ENCODE measurements around the gene H2AZ2. TPM values are rescaled to one million over a fixed set of nuclear protein-coding genes. Genes with fewer than 3 reads are reported as not detected.

Gene H2AZ2
- total RNA-seq, 2 donors from 2014 or later: 46.5 to 59.9 TPM

GRCh38 chr7:44823255-44823781 is 24.6 kb downstream of the H2AZ2 start:
- no peak for TF ChIP-seq POLR2A (IDR thresholded peaks at IDR 0.05)
- TF ChIP-seq, protein P1, sequence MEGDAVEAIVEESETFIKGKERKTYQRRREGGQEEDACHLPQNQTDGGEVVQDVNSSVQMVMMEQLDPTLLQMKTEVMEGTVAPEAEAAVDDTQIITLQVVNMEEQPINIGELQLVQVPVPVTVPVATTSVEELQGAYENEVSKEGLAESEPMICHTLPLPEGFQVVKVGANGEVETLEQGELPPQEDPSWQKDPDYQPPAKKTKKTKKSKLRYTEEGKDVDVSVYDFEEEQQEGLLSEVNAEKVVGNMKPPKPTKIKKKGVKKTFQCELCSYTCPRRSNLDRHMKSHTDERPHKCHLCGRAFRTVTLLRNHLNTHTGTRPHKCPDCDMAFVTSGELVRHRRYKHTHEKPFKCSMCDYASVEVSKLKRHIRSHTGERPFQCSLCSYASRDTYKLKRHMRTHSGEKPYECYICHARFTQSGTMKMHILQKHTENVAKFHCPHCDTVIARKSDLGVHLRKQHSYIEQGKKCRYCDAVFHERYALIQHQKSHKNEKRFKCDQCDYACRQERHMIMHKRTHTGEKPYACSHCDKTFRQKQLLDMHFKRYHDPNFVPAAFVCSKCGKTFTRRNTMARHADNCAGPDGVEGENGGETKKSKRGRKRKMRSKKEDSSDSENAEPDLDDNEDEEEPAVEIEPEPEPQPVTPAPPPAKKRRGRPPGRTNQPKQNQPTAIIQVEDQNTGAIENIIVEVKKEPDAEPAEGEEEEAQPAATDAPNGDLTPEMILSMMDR (IDR thresholded peaks at IDR 0.05): no peak
- Histone ChIP-seq H3K9me3 (no peaks in the 10 kb centered on the region), H3K27me3 (no peaks in the 10 kb centered on the region), H3K4me3 (no peak overlapping the region), H3K4me1 (no peaks in the 10 kb centered on the region), H3K36me3 (replicated peaks in 1 of 2; ENCODE audit: insufficient read depth in 1 of 2, low read depth in 2 of 2) (no peaks in the 10 kb centered on the region), H3K27ac (no peak overlapping the region)
- WGBS, 2 donors: 80 to 83% methylated on average over 5 of the region's 5 CpGs
- intact Hi-C loops (cut with DNase I): no loop called here
- no peak for ATAC-seq
- no peak for DNase-seq

GRCh38 chr7:44819292-44819691 is 28.6 kb downstream of the H2AZ2 start:
- intact Hi-C loops (cut with DNase I): no loop called here

GRCh38 chr7:44814919-44815318 is 33.0 kb downstream of the H2AZ2 start:
- Histone ChIP-seq H3K27ac (no peak overlapping the region), H3K36me3 (replicated peaks in 1 of 2; ENCODE audit: insufficient read depth in 1 of 2, low read depth in 2 of 2) (no peaks in the 10 kb centered on the region), H3K4me1 (no peaks in the 10 kb centered on the region), H3K4me3 (no peak overlapping the region), H3K9me3 (no peaks in the 10 kb centered on the region), H3K27me3 (no peaks in the 10 kb centered on the region)
- ATAC-seq: no peak
- WGBS, 2 donors: 96 to 97% methylated on average over 2 of the region's 2 CpGs
- TF ChIP-seq POLR2A (IDR thresholded peaks at IDR 0.05): no peak
- TF ChIP-seq, protein P1 (IDR thresholded peaks at IDR 0.05): no peak
- DNase-seq: no peak
- intact Hi-C loops (cut with DNase I): no loop called here

More at GRCh38 chr7:44819292-44819691, 28.6 kb downstream of the H2AZ2 start:
- Histone ChIP-seq H3K36me3 (replicated peaks in 1 of 2; ENCODE audit: insufficient read depth in 1 of 2, low read depth in 2 of 2) (no peaks in the 10 kb centered on the region), H3K27me3 (no peaks in the 10 kb centered on the region), H3K4me3 (no peak overlapping the region), H3K9me3 (no peaks in the 10 kb centered on the region), H3K27ac (no peak overlapping the region), H3K4me1 (no peaks in the 10 kb centered on the region)
- TF ChIP-seq, protein P1 (IDR thresholded peaks at IDR 0.05): no peak
- TF ChIP-seq POLR2A (IDR thresholded peaks at IDR 0.05): no peak
- 71 to 83% methylated on average over 2 of the region's 2 CpGs for WGBS, 2 donors
- DNase-seq: no peak
- no peak for ATAC-seq

GRCh38 chr7:44811571-44811970 is 36.3 kb downstream of the H2AZ2 start:
- H3K4me3 ChIP-seq: no peak overlapping the region
- H3K36me3 ChIP-seq (replicated peaks in 1 of 2; ENCODE audit: insufficient read depth in 1 of 2, low read depth in 2 of 2): no peaks in the 10 kb centered on the region
- ATAC-seq (no peak), DNase-seq (no peak)
- 89 to 96% methylated on average over 6 of the region's 6 CpGs for WGBS, 2 donors
- intact Hi-C loops (cut with DNase I): no loop called here
- no peaks in the 10 kb centered on the region for H3K9me3 ChIP-seq
- TF ChIP-seq POLR2A (IDR thresholded peaks at IDR 0.05): no peak
- TF ChIP-seq, protein P1 (IDR thresholded peaks at IDR 0.05): no peak
- no peak overlapping the region for H3K27ac ChIP-seq
- no peaks in the 10 kb centered on the region for H3K4me1 ChIP-seq
- H3K27me3 ChIP-seq: no peaks in the 10 kb centered on the region

GRCh38 chr7:44811093-44811492 is 36.8 kb downstream of the H2AZ2 start:
- no peak for TF ChIP-seq POLR2A (IDR thresholded peaks at IDR 0.05)
- TF ChIP-seq, protein P1 (IDR thresholded peaks at IDR 0.05): no peak
- H3K4me3 ChIP-seq: no peak overlapping the region
- H3K36me3 ChIP-seq (replicated peaks in 1 of 2; ENCODE audit: insufficient read depth in 1 of 2, low read depth in 2 of 2): no peaks in the 10 kb centered on the region
- DNase-seq (no peak), ATAC-seq (no peak)
- H3K4me1 ChIP-seq: no peaks in the 10 kb centered on the region
- intact Hi-C loops (cut with DNase I): no loop called here
- no peaks in the 10 kb centered on the region for H3K27me3 ChIP-seq
- no peak overlapping the region for H3K27ac ChIP-seq
- no peaks in the 10 kb centered on the region for H3K9me3 ChIP-seq

Measured in body of pancreas (tissue), 4 donors.